ENCODE measurements around the gene FGGY.

- TF ChIP-seq CTCF (IDR thresholded peaks at IDR 0.05) (no peak), POLR2A (IDR thresholded peaks at IDR 0.05; ENCODE audit: low read depth) (no peak)
Measured at GRCh38 chr1:59687081-59687480, 390.2 kb downstream of the FGGY start.

All from esophagus muscularis mucosa (tissue), 3 donors.